GDM1 (cell line): ENCODE data around the gene L1CAM.

Source experiments
- DNase-seq: peaks from one replicate; lab custom pipeline; 2025; lab: John Stamatoyannopoulos, UW

Gene L1CAM

GRCh38 chrX:153922932-153923857, 37.2 kb upstream of the L1CAM start:
- no peak for DNase-seq

DNA sequence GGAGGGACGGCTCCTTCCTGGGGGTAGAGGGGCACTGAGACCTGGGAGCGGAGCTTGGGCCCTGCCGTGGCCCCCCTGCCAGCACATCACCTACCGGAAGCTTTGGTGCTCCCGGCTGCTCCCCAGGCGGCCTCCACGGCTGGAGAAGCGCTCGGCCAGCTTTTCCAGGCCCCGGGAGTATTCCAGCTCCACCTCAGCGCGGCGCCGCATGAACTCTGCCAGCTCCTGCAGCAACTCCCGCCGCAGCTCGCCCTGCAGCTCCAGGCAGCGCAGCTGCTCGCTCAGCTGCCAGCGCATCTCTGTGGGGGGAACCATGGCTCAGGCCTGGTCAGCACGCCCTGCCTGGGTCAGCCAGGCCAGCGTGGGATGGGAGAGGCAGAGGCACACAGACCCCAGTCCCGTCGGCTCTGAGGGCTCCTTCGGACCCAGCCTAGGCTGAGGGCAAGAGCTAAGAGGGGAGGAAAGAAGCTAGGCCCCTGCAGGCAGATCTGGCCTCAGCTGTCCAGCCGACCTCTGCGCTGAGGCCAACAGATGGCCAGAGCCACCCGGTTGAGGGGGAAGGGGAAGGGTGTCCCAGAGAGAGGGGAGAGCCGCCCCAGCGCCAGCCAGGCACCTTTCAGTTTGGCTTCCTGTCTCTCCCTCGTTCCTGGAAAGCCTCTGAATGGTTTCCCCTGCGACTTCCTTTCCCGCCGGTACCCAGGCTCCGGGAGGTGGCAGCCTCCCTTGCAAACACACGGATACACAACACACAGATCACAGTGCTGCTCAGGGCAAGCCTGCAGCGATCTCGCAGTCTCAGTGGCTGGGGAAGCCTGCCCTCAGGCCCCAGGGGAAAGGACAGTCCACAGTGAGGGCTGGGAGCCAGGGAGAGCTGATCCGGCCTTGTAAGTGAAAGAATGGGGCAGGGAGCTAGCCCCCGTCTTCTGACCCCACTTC, 35.8 kb upstream of the L1CAM start:
- no peak for DNase-seq

- DNase-seq, result no peak
These were observed 35.1 kb upstream of the L1CAM start for GRCh38 chrX:153921070-153921469.

GRCh38 chrX:153920546-153920945, 34.6 kb upstream of the L1CAM start:
- DNase-seq, result no peak

GRCh38 chrX:153919281-153919680, 33.3 kb upstream of the L1CAM start:
- no peak for DNase-seq

- no peak for DNase-seq
These were observed 31.9 kb upstream of the L1CAM start for GRCh38 chrX:153917869-153918268.

DNA sequence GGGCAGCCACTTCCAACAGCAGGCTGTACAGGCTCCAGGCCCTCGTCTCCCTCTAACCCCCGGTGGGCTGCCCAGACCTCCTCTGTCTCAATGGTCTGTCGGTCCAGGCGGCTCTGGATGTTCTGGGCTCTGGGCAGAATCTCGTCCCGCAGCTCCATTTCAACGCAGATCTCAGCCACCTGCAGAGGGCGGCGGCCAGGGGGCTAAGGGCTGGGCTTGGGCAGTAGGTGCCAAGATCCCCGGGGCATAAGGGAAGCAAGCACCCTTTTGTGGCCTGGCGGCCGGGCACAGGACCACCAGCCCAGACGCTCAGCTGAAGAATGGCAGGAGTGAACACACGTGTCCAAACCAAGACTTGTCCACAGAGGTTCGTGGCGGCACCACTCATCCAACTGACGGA, 27.7 kb upstream of the L1CAM start:
- no peak for DNase-seq

GRCh38 chrX:153913211-153913610, 27.2 kb upstream of the L1CAM start:
- no peak for DNase-seq

- no peak for DNase-seq
These were observed 25.8 kb upstream of the L1CAM start for GRCh38 chrX:153911798-153912197.

DNA sequence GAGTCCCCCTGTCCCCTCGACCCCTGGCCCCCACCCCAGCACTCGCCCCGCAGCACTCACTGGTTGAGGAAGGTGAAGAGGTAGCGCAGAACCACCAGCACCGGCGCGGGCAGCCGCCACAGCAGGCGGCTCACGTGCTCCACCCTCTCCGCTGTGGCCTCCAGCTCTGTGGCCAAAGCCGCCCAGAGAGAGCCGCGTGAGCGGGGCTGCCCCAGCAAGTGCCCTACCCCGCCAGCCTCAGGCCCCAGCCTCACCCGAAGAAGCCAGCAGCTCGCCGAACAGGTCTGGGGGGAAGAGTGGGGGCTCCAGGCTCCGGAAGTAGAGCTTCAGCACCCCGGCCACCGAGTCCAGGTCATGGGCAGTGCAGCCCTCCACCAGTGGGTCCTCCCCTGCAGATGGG, 24.5 kb upstream of the L1CAM start:
- no peak for DNase-seq

DNA sequence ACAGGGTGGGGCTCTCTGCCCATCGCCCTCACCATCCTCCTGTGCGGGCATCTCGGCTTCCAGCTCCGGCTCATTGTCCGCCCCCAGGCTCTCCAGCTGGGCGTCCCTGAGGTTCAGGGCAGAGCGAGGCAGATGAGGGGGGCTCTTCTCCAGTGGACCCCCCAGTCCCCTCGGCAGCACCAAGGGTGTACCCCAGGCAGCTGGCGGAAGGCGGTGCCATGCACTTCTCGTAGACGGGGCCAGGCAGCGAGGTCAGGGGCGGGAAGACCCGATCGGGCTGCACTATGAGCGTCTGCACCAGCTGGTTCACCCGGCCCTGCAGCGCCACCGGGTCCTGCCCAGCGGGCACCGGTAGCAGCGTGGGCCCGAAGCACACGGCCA, 24.0 kb upstream of the L1CAM start:
- no peak for DNase-seq

DNA sequence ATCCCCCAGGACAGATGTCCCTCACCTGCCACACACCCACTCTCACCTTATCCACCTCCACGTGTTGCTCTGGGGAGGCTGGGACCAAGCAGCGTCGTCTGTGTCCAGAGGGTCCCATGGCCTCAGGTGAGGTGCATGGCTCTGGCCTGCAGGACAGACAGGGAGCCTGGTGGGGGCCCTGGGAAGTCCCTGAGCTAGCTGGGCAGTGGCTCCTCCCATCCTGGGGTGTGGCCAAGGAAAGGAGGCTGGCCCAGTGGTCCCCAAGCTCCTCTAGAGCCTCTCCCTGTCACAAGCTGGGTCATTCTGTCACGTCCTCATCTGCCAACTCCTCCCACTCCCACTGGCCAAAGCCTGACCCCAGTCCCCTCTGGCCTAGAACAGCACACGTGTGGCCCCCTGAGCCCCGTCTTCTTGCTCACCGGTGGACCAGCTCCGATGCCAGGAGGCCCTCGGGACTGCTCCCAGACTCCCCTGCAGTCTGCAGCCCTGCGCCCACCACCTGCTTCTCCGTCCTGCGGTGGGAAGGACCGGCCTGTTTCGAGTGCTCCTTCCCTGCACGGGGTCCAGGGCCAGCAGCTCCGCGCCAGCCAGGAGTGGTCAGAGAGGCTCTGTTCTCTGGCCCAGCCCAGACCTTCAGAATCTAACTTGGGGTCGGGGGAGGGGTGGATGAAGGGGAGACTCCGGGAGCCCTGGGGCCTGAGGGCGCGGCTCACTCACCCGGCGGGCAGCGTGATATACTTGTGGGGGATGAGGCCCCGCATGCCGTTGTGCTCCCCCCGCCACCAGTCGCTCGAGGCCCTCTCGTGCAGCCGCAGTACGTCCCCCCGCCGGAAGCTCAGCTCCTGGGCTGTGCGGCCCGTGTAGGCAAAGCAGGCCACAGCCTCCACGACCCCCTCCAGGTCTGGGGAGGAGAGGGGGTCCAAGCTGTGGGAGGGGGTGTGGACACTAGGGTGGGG, 23.3 kb upstream of the L1CAM start:
- no peak for DNase-seq

DNA sequence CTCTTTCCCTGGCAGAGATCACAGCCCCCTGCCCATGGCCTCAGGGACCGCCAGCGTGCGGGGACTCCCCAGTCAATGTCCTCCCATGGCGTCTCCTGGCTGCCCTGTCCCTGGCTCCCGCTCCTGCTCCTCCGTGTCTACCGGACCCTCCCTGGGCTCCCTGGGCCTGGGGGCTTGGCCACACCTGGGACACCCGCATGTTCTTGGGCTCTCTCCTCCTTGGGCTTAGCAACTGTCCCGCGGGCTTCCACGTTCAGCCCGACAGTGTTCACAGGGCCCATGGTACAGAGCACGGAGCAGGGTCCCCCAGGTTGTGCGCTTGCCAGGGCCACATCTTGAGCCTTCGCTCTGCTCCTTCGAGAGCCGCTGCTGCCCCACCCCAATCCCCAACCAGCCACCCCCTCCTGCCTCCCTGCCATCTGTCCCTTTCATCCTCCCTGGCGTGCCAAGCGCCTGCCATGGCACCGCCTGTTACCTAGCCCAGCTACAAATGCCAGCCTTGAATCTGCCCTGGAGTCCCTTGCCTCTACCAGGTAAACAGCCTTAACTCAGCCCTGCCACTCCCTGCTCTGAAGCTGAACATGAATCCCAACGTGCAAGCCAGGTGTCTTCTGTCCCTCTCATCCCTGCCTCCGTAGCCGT, 22.4 kb upstream of the L1CAM start:
- no peak for DNase-seq

DNA sequence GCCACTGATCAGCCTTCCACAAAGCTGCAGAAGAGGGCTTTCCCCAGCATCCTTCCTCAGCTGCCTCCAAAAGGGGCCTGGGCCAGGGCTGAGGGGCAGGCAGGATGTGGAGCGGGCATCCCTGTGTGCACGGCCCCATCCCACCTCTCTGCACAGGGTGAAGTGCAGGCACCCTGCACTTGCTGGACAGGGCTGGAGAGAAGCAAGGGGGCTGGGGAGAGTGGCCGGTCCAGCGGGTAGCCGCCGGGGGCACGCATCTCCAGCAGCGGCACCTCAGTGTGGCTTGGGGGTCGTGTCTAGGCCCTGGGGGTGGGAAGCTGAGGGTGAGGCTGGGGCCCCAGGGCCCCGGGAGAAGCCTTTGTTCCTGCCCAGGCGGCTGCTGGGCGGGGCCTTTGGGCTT, 21.5 kb upstream of the L1CAM start:
- no peak for DNase-seq

GRCh38 chrX:153906126-153906917, 20.3 kb upstream of the L1CAM start:
- DNase-seq, result no peak

- no peak for DNase-seq
These were observed 19.6 kb upstream of the L1CAM start for GRCh38 chrX:153905481-153906095.

GRCh38 chrX:153903991-153904957, 18.3 kb upstream of the L1CAM start, which contains the start of gene AVPR2:
TSS of gene AVPR2 (plus strand) at chrX:153904673. CDS start at chrX:153905146, 473 bp downstream.
- no peak for DNase-seq

DNA sequence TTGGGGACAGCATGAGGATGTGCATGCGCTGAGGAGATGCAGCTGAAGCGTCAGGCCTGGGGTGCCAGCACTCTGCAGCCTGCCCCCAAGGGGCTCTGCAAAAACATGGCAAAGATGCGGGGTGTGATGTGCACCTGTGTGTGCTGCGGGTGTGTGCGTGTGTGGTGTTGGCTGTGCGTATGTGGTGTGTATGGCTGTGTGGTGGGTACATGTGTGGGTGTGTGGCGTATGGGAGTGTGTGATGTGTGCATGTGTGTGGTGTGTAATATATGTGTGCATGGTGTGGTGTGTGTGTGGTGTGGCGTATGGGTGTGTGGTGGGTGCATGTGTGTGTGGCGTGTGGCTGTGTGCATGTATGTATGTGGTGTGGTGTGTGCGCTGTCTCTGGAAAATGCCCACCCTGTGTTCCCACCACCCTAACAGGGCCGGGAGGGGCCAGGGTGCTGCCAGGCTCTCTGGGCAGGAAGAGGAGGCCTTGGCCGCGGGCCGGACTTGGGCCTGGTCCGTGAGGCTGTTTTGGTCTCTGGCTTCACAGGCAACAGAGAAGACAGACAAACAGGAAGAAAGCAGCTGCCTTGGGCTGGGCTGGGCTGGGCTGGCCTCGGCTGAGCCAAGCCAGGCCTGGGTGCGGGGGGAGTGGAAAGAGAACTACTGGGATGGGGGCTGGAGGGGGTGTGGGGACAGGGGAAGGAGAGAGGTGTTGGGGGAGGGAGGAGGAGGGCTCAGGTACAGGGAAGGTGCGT, 17.4 kb upstream of the L1CAM start:
- no peak for DNase-seq
